Colonic mucosa (tissue), 4 donors: Measurements from ENCODE around the gene VPS39. TPM values are rescaled to one million over a fixed set of nuclear protein-coding genes. Genes with fewer than 3 reads are reported as not detected.

Source experiments
- DNase-seq: peaks from one replicate; pipeline ENCODE4 v3.0.0-alpha.2; 2020
- H3K27ac ChIP-seq: fragments of 200-600 bp; one replicate; pipeline ENCODE4 v1.8.0; 2021
- H3K27me3 ChIP-seq: fragments of 200-600 bp; one replicate; pipeline ENCODE4 v1.8.0; 2021
- H3K36me3 ChIP-seq: fragments of 200-600 bp; one replicate; pipeline ENCODE4 v1.8.0; 2021
- H3K4me1 ChIP-seq: fragments of 200-600 bp; one replicate; pipeline ENCODE4 v1.8.0; 2021; ENCODE audit warnings: mild to moderate bottlenecking
- H3K4me3 ChIP-seq: fragments of 200-600 bp; one replicate; pipeline ENCODE4 v1.8.0; 2021
- H3K9ac ChIP-seq, 2 donors: one replicate each; pipeline ENCODE4 v1.7.0; 2013; ENCODE audit warnings: control low read depth in 2 of 2, low read depth in 2 of 2, low read length in 2 of 2
- H3K9me3 ChIP-seq: fragments of 200-600 bp; one replicate; pipeline ENCODE4 v1.8.0; 2021
- CTCF ChIP-seq: fragments of 200-600 bp; IDR thresholded peaks from one replicate; pipeline ENCODE4 v1.8.0; 2022; ENCODE audit warnings: antibody characterized with exemption, mild to moderate bottlenecking
- intact Hi-C: fragments of 100-400 bp; cut with DNase I; formaldehyde crosslinking; loops from one replicate; pipeline ENCODE4 v1.14.1; 2022
- total RNA-seq, 2 donors: library from RNA; stranded (reverse); fragmentation: NEBNext Ultra II Directional in 1 of 2; extraction: Animal tissue kit (Norgen Biotek cat#: 25700) in 1 of 2; gene quantifications; one replicate each; pipeline ENCODE4 v1.2.1, GENCODE V29; 2021
- donor health status: healthy.
- donor health status: DM: no; HTN: no; CAD: no.
- donor health status: DM: no; HTN: no; CAD: no.

Gene VPS39
- total RNA-seq, 2 donors from 2014 or later = 49.1 to 50.4 TPM

GRCh38 chr15:42220216-42220615 is 12.1 kb upstream of the VPS39 start:
- Histone ChIP-seq H3K36me3 (peaks cover 26% of the 10 kb centered on the region), H3K27ac (no peak overlapping the region), H3K4me1 (no peaks in the 10 kb centered on the region), H3K9me3 (no peaks in the 10 kb centered on the region), H3K4me3 (no peak overlapping the region), H3K9ac (no peak overlapping the region), H3K27me3 (no peaks in the 10 kb centered on the region)
- intact Hi-C loops = no loop called here
- TF ChIP-seq CTCF = no peak
- DNase-seq = no peak

- DNase-seq = no peak
- H3K36me3 ChIP-seq = peaks cover 19% of the 10 kb centered on the region
- intact Hi-C loops = no loop called here
- H3K27me3 ChIP-seq = no peaks in the 10 kb centered on the region
- H3K4me1 ChIP-seq = no peaks in the 10 kb centered on the region
- TF ChIP-seq CTCF = no peak
- H3K9ac ChIP-seq = no peak overlapping the region
- no peak overlapping the region for H3K27ac ChIP-seq
- no peak overlapping the region for H3K4me3 ChIP-seq
- H3K9me3 ChIP-seq = no peaks in the 10 kb centered on the region
Observed at GRCh38 chr15:42218953-42219592, 11.0 kb upstream of the VPS39 start.

DNA sequence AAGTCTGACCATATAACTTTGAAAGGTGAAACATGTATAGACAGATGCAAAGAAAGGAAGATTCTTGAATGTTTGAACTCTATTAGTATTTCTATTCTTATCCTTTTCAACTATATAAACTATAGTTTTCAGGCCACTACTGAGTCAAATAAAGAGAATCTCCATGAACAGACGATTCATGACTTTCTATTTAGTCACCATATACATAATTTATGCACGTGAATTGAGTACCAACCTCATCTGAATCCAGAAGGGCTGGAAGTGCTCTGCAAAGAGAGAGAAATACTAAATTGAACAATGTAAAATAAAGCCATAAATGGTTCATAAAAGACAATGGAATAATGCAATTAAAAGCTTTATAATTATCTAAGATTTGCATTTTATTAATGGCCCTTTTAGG is 9.5 kb upstream of the VPS39 start:
- H3K27me3 ChIP-seq = no peaks in the 10 kb centered on the region
- peaks cover 19% of the 10 kb centered on the region for H3K36me3 ChIP-seq
- no peaks in the 10 kb centered on the region for H3K4me1 ChIP-seq
- no peak for DNase-seq
- H3K9ac ChIP-seq = no peak overlapping the region
- intact Hi-C loops = no loop called here
- H3K4me3 ChIP-seq = no peak overlapping the region
- no peaks in the 10 kb centered on the region for H3K9me3 ChIP-seq
- no peak for TF ChIP-seq CTCF
- H3K27ac ChIP-seq = no peak overlapping the region

DNA sequence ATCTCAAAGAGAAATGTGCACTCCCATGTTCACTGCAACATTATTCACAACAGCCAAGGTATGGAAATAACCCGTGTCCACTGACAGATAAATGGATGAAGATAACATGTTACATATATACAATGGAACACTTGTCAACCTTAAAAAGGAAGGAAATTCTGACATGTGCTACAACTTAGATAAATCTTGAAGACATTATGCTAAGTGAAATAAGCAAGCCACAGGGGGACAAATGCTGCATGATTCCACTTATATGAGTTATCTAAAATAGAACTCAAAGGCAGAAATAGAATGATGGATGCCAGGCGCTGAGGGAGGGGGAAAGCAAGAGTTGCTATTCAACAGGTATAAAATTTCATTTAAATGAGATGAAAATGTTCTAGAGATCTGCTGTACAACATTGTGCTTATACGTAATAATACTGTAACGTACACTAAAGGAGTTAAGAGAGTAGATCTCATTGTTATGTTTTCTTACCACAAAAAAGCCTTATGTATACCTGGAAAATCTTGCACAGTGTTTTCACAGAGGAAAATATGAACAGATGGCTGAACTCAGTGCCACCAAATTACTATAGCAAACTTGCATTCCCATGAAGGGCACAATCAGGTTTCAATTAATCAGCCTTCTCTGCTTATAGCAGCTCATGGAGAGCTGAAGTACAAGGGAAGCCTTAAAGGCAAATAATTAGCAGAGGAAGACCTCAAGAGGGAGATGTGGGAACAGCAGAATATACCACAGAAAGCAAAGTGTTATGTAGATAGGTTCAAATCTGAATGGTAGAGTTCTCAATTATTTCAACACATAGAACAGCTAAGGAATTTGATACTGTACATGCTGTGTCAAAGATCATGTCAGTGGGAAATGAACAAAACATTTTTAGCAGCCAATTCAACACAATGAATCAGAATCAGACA is 8.1 kb upstream of the VPS39 start:
- no peaks in the 10 kb centered on the region for H3K9me3 ChIP-seq
- intact Hi-C loops = no loop called here
- H3K4me3 ChIP-seq = no peak overlapping the region
- peaks cover 19% of the 10 kb centered on the region for H3K36me3 ChIP-seq
- no peaks in the 10 kb centered on the region for H3K4me1 ChIP-seq
- DNase-seq = no peak
- H3K9ac ChIP-seq = no peak overlapping the region
- H3K27ac ChIP-seq = no peak overlapping the region
- H3K27me3 ChIP-seq = no peaks in the 10 kb centered on the region
- no peak for TF ChIP-seq CTCF

GRCh38 chr15:42214600-42214999 is 6.5 kb upstream of the VPS39 start:
- no peak for TF ChIP-seq CTCF
- Histone ChIP-seq H3K27me3 (no peaks in the 10 kb centered on the region), H3K4me1 (no peaks in the 10 kb centered on the region), H3K36me3 (peaks cover 24% of the 10 kb centered on the region), H3K4me3 (no peak overlapping the region), H3K27ac (no peak overlapping the region), H3K9ac (no peak overlapping the region), H3K9me3 (no peaks in the 10 kb centered on the region)
- intact Hi-C loops = no loop called here
- no peak for DNase-seq
